GM12878 (cell line): ENCODE measurements around the gene GJA1.
"Not testable (repeated sequence)": the region's sequence is repeated elsewhere in the genome, so short reads cannot be mapped to it uniquely, and the experiment has no call there.

Experiments used
- ATF7 ChIP-seq: fragments of 450-650 bp; IDR thresholded peaks from 2 replicates; pipeline ENCODE4 v1.6.1; 2016; ENCODE audit warnings: low read depth, mild to moderate bottlenecking
- HCFC1 ChIP-seq: fragments of 150-350 bp; IDR thresholded peaks from 2 replicates; pipeline ENCODE4 v1.6.1; 2014; ENCODE audit warnings: low read length
- POLR2A ChIP-seq: IDR thresholded peaks from 2 replicates; pipeline ENCODE4 v1.6.1; 2011; ENCODE audit warnings: low read depth, mild to moderate bottlenecking, low read length
- RFX5 ChIP-seq: IDR thresholded peaks from 2 replicates; pipeline ENCODE4 v1.6.1; 2011; ENCODE audit warnings: low read depth, low read length, improper control_type of control experiment
- SMC3 ChIP-seq: IDR thresholded peaks from 2 replicates; pipeline ENCODE4 v1.6.1; 2011; ENCODE audit warnings: low read length, improper control_type of control experiment, borderline replicate concordance
- TF ChIP-seq, protein P1 (sequence below), 3 experiments: IDR thresholded peaks in 2 of 3; conservative IDR thresholded peaks in 1 of 3; 2 replicates each; pipeline ENCODE4 v1.5.1; 2011; ENCODE audit warnings: low read depth in 3 of 3, low read length in 3 of 3, mild to moderate bottlenecking in 3 of 3, control low read depth in 2 of 3, moderate library complexity in 2 of 3, inconsistent platforms in 1 of 3, mixed read lengths in 1 of 3; ENCODE audit not compliant: control insufficient read depth in 2 of 3, insufficient read depth in 1 of 3; ENCODE audit errors: extremely low read depth in 1 of 3

DNA sequence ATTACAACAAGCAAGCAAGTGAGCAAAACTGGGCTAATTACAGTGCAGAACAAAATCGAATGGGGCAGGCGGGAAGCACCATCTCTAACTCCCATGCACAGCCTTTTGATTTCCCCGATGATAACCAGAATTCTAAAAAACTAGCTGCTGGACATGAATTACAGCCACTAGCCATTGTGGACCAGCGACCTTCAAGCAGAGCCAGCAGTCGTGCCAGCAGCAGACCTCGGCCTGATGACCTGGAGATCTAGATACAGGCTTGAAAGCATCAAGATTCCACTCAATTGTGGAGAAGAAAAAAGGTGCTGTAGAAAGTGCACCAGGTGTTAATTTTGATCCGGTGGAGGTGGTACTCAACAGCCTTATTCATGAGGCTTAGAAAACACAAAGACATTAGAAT is 12.3 kb downstream of the GJA1 start:
- TF ChIP-seq POLR2A, SMC3, RFX5, ATF7, HCFC1: not testable (repeated sequence)
- TF ChIP-seq, protein P1, sequence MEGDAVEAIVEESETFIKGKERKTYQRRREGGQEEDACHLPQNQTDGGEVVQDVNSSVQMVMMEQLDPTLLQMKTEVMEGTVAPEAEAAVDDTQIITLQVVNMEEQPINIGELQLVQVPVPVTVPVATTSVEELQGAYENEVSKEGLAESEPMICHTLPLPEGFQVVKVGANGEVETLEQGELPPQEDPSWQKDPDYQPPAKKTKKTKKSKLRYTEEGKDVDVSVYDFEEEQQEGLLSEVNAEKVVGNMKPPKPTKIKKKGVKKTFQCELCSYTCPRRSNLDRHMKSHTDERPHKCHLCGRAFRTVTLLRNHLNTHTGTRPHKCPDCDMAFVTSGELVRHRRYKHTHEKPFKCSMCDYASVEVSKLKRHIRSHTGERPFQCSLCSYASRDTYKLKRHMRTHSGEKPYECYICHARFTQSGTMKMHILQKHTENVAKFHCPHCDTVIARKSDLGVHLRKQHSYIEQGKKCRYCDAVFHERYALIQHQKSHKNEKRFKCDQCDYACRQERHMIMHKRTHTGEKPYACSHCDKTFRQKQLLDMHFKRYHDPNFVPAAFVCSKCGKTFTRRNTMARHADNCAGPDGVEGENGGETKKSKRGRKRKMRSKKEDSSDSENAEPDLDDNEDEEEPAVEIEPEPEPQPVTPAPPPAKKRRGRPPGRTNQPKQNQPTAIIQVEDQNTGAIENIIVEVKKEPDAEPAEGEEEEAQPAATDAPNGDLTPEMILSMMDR (IDR thresholded peaks at IDR 0.05 in 2 of 3, conservative IDR thresholded peaks at IDR 0.05 in 1 of 3; ENCODE audit: control insufficient read depth in 2 of 3, extremely low read depth in 1 of 3, insufficient read depth in 1 of 3, low read depth in 3 of 3, low read length in 3 of 3), result not testable (repeated sequence)
